T-helper 2 cell treated with Interferon-gamma antibody and Interleukin-4, amounts not matched to agents 5 μg/mL and 100 μg/mL, for 36 hours (primary cell): ENCODE results near the gene BIRC7.

Experiments
- DNase-seq: peaks from one replicate; pipeline ENCODE4 v3.0.0; 2021; ENCODE audit warnings: low spot score
- H3K27ac Mint-ChIP-seq: one replicate; pipeline ENCODE4 v1.8.0; 2021; ENCODE audit warnings: mild to moderate bottlenecking, mixed read lengths
- H3K27me3 Mint-ChIP-seq: one replicate; pipeline ENCODE4 v1.8.0; 2021; ENCODE audit warnings: low read depth, mixed read lengths
- H3K36me3 Mint-ChIP-seq: one replicate; pipeline ENCODE4 v1.8.0; 2021; ENCODE audit warnings: low read depth, mixed read lengths
- H3K4me1 Mint-ChIP-seq: one replicate; pipeline ENCODE4 v1.8.0; 2021; ENCODE audit warnings: low read depth, mixed read lengths
- H3K4me3 Mint-ChIP-seq: one replicate; pipeline ENCODE4 v1.8.0; 2022; ENCODE audit warnings: mild to moderate bottlenecking, moderate library complexity, mixed read lengths
- H3K9me3 Mint-ChIP-seq: one replicate; pipeline ENCODE4 v1.8.0; 2021; ENCODE audit warnings: mixed read lengths

Gene BIRC7

DNA sequence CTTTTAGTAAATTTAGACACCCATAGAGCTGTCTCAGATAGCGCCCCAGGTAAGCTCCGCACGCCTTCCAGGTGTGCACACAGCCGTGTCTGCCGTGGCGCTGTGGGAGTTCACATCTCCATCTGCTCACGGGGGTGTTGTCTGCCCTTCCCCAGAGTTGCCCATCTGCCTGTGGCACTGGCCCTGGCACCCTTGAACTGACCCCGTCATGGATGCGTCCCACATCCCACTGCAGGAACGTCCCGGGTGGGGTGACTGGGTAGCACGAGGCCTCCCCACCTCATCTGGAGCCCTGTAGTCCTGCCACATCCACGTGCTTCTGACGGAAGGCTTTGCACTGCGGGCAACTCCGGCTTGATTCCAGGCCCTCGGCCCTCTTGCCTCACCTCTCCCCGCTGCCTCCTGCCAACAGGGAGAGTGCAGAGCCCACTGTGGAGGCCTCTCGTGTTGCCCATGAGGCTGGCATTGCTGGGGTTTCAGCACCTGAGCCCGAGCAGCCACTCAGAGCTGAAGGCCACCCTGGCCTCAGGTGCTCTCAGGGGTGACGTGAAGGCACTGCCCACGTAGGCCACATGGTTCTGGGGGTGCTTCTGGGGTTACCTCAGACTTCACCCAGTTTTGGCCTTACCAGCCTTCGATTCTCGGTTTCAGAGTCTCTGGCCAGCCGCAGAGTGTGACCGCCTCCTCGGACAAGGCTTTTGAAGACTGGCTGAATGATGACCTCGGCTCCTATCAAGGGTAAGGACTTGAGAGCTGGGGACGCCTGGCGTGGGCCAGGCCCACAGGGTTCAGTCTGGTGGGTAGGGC lies 42.0 kb downstream of the BIRC7 start:
- H3K9me3 Mint-ChIP-seq, result no peaks in the 10 kb centered on the region
- H3K4me1 Mint-ChIP-seq, result peaks cover 15% of the 10 kb centered on the region
- no peak overlapping the region for H3K4me3 Mint-ChIP-seq
- no peak overlapping the region for H3K27ac Mint-ChIP-seq
- H3K27me3 Mint-ChIP-seq, result no peaks in the 10 kb centered on the region
- peaks cover 22% of the 10 kb centered on the region for H3K36me3 Mint-ChIP-seq
- DNase-seq, result no peak

DNA sequence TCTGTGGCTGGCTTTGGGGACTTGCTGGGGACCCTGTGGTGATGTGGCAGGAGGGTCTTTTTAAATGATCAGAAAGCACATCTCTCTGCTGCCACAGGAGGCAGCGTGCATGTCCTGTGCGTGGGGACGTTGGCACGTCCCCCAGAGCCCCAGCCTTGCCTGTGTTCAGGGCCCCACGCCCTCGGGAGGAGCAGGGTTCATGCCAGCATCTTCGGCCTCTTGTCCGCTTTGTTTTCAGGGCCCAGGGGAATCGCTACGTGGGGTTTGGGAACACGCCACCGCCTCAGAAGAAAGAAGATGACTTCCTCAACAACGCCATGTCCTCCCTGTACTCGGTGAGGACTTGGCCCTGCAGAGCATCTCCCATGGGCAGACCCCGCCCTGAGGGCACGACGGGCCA lies 43.0 kb downstream of the BIRC7 start:
- Mint-ChIP-seq H3K27me3 (no peaks in the 10 kb centered on the region), H3K36me3 (peaks cover 20% of the 10 kb centered on the region), H3K4me1 (peaks cover 12% of the 10 kb centered on the region), H3K4me3 (no peak overlapping the region), H3K27ac (no peak overlapping the region), H3K9me3 (no peaks in the 10 kb centered on the region)
- no peak for DNase-seq

DNA sequence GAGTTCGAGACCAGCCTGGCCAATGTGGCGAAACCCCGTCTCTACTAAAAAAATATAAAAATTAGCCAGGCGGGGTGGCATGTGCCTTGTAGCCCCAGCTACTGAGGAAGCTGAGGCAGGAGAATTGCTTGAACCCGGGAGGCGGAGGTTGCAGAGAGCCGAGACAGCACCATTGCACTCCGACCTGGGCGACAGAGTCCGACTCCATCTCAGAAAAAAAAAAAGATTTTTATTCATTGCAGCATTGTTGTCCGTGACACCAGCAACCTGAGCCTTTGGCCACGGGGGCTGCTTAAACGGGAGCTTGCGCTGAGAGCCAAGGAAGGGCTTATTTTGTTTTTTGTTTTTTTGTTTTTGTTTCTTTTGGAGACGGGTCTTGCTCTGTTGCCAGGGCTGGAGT lies 44.2 kb downstream of the BIRC7 start:
- Mint-ChIP-seq H3K4me3 (no peak overlapping the region), H3K4me1 (peaks cover 3% of the 10 kb centered on the region), H3K9me3 (no peaks in the 10 kb centered on the region), H3K27me3 (no peaks in the 10 kb centered on the region), H3K36me3 (peaks cover 18% of the 10 kb centered on the region), H3K27ac (no peak overlapping the region)
- DNase-seq, result no peak

DNA sequence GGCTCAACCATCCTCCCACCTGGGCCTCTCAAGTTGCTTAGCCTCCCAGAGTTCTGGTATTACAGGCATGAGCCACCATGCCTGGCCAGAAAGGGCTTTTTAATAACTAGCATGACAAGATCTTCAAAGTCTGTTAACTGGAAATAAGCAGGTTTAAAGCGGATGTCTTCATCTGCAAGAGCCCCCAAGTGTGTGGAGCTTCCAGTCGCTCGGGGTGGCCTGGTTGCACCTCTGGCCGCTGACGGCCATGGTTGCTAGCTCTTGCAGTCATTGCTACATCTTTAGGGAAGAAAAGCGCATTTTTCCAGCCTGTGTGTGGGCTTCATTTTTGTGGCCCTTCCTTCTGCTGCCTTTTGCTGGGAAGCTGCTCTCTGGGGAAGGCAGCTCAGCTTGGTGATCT lies 44.7 kb downstream of the BIRC7 start:
- Mint-ChIP-seq H3K27me3 (no peaks in the 10 kb centered on the region), H3K4me3 (no peak overlapping the region), H3K9me3 (no peaks in the 10 kb centered on the region), H3K36me3 (peaks cover 18% of the 10 kb centered on the region), H3K4me1 (peaks cover under 1% of the 10 kb centered on the region), H3K27ac (no peak overlapping the region)
- DNase-seq, result no peak

DNA sequence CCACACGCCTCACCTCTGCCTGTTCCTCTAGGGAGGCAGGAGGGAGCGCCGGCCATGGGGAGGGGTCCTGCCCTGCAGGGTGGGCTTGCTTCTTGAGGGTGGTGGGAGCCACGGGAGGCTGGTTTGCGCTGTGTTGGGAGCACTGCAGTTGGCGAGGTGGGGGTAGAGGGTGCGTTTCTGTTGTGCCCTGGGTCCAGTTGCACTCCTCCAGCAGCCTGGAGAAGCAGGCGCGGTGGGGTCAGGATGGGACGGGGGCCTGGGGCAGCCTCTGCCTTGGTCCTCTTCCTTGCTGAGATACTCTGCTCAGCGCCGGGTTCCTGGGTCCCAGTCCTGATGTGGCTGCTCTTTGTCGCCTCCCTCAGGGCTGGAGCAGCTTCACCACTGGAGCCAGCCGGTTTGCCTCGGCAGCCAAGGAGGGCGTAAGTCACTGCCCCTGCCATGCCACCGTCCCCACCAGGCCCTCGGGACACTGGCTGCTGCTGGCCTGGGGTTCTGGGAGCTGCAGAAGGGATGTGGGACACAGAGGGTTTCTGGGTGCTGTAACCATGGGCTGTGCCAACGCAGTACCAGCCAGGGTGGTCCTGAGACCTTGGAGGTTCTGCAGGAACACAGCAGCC lies 45.3 kb downstream of the BIRC7 start:
- H3K9me3 Mint-ChIP-seq, result no peaks in the 10 kb centered on the region
- H3K4me1 Mint-ChIP-seq, result no peaks in the 10 kb centered on the region
- H3K4me3 Mint-ChIP-seq, result no peak overlapping the region
- no peak overlapping the region for H3K27ac Mint-ChIP-seq
- H3K27me3 Mint-ChIP-seq, result no peaks in the 10 kb centered on the region
- no peak for DNase-seq
- peaks cover 21% of the 10 kb centered on the region for H3K36me3 Mint-ChIP-seq

DNA sequence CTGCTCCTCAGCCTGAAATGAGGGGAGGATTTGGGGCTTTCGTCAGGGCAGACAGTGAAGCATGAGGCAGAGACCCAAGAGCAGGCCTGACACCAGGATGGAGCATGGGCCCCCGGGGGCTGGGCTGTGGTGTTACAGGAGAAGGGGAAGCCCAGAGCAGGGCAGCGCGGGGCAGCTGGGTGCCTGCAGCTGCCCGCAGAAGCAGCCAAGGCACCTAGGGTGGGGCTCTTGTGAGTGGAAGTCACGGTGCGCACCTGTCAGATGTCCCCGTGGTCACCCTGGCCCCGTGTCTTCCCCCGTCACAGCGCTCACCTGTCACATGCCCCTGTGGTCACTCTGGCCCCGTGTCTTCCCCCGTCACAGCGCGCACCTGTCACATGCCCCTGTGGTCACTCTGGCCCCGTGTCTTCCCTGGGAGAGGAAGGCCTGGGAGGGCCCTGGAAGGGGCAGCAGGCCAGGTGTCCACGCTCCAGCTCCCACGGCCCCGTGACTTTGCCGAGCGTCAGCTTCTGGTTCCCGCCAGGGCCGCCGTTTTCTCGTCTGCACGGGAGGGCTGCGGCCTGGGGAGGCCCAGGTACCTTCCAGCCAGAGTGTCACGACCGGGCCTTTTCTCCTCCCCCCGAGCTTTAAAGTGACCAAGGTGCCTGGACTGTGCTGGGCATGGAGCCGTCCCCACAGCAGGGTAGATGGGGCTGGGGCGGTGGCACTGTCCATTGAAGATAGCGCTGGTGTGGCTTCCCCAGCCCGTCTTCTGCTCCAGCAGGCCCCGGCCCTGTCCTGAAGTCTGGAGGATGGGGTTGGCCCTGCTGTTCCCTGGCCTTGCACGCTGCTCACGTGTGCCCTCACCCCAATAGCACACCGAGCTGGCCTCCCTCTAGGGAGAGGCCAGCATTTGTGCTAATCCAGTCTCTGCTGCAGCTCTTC lies 46.3 kb downstream of the BIRC7 start:
- H3K27me3 Mint-ChIP-seq, result no peaks in the 10 kb centered on the region
- no peak overlapping the region for H3K4me3 Mint-ChIP-seq
- H3K27ac Mint-ChIP-seq, result no peak overlapping the region
- H3K4me1 Mint-ChIP-seq, result no peaks in the 10 kb centered on the region
- H3K9me3 Mint-ChIP-seq, result no peaks in the 10 kb centered on the region
- DNase-seq, result no peak
- H3K36me3 Mint-ChIP-seq, result peaks cover 15% of the 10 kb centered on the region

DNA sequence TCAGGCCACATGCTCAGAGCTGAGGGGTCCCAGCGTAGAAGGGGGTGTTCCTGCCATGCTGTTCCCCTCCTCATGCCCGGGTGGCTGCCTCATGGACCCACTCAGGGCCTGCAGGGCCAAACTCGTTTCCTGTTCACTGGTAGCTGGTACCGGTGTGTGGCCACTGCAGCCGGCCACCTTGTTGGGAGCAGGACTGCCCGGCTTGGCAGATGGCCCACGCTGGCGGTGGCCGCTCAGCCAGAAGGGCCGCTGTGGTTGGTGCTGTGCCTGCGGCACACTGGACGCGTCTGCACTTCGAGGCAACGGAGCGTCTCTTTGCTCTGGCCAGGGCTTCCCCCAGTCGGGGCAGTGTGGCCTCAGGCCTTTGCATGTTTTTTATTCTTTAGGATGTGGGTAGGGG lies 47.2 kb downstream of the BIRC7 start:
- H3K27me3 Mint-ChIP-seq, result no peaks in the 10 kb centered on the region
- no peaks in the 10 kb centered on the region for H3K4me1 Mint-ChIP-seq
- H3K4me3 Mint-ChIP-seq, result no peak overlapping the region
- no peak for DNase-seq
- no peaks in the 10 kb centered on the region for H3K9me3 Mint-ChIP-seq
- no peak overlapping the region for H3K27ac Mint-ChIP-seq
- H3K36me3 Mint-ChIP-seq, result peaks cover 16% of the 10 kb centered on the region

DNA sequence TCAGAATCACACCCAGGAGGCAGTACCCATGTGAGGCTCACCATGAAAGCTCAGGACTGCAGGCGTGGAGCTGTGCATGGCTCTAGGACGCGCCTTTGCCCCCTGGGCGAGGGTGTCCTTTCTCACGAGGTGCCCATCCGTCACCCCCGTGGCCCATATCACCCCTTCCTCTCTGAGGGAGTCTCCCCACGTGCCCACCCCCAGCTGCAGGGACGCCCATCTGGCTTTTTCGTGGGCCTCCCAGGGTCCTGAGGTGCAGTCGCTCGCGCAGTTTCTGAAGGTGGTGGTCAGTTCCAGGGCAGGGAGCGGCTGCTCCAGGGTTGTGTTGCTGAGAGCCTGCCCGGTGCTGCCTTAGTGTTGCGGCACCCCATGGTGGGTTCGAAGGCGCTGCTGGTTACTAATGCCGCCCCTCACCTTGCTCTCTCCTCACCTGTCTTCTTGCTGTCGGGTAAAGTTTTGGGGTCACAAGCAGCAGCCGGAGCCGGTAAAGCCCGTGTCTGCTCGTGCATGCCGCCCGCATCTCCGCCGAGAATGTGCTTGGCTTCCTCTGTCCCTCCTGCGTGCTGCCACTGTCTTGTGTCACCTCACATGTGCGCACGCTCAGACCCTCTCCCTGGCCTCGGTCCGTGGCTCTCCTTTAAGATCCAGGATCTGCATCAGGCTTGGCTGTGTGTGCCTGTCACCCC lies 47.8 kb downstream of the BIRC7 start:
- no peaks in the 10 kb centered on the region for H3K27me3 Mint-ChIP-seq
- peaks cover 15% of the 10 kb centered on the region for H3K36me3 Mint-ChIP-seq
- H3K4me1 Mint-ChIP-seq, result no peaks in the 10 kb centered on the region
- no peak for DNase-seq
- H3K27ac Mint-ChIP-seq, result no peak overlapping the region
- peak overlapping the region; percentile 49 for H3K4me3 Mint-ChIP-seq
- no peaks in the 10 kb centered on the region for H3K9me3 Mint-ChIP-seq

DNA sequence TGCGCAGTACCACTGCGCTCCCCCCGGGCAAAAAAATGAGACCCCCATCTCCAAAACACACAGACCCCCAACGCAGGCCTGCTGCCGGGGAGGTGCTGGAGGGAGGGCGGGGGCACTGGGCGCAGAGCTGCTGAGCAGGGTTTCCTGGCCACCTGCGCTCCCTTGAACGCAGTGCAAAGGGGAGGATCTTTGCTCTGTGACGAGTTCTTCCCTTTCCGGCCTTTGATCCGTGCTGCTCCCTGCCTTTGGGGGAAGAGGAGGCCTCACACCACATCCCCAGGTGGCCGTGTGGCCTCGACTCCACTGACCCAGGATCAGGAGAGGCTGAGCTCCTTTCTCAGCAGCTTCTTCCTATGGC lies 48.4 kb downstream of the BIRC7 start:
- H3K27ac Mint-ChIP-seq, result no peak overlapping the region
- H3K4me3 Mint-ChIP-seq, result peak overlapping the region; percentile 49

DNA sequence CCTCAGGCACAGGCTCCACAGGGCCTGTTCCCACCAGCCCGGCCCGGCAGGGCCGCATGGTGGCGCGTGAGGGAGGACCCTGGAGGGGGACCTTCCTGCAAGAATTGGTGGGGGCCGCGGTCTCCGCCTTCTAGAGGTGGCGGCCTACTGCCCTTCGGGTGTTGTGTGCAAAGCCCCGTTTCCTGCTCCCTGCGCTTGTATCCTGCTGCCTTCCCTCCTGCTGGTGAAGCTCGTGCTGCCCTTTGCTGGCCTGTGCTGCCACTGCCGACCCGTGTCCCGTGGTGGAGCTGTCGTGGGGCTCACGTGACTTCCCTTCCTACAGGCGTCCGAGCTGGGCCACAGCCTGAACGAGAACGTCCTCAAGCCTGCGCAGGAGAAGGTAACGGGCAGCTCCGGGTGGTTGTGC lies 48.8 kb downstream of the BIRC7 start:
- no peaks in the 10 kb centered on the region for H3K4me1 Mint-ChIP-seq
- H3K27ac Mint-ChIP-seq, result no peak overlapping the region
- DNase-seq, result no peak
- no peaks in the 10 kb centered on the region for H3K9me3 Mint-ChIP-seq
- peak overlapping the region; percentile 69 for H3K4me3 Mint-ChIP-seq
- peaks cover 15% of the 10 kb centered on the region for H3K36me3 Mint-ChIP-seq
- no peaks in the 10 kb centered on the region for H3K27me3 Mint-ChIP-seq

More for the DNA sequence above, 48.4 kb downstream of the BIRC7 start:
- Mint-ChIP-seq H3K9me3 (no peaks in the 10 kb centered on the region), H3K36me3 (peaks cover 19% of the 10 kb centered on the region), H3K27me3 (no peaks in the 10 kb centered on the region), H3K4me1 (no peaks in the 10 kb centered on the region)
- no peak for DNase-seq

DNA sequence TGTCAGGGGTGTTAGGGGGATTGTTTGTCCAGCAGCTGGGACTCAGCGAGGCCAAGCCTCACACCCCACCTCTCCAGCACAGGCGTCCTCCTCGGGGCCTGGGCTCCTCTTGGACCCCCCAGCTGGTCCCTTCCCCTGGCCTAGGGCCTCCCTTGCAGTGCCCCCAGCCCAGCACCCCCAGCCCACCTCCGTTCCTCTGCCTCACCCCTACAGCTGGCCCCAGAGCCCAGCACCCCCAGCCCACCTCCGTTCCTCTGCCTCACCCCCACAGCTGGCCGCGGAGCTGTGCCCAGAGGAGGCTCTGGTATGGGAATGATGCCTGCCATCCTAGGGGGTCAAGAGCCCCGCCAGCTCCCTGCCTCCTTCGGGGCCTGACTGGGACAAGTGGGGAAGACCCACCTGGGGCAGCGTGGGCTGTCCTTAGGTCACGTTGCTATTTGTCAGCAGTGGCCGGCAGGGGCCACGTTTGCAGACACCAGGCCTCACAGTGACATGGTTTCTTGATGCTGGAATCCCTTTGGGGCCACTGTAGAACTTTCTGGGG lies 49.3 kb downstream of the BIRC7 start:
- Mint-ChIP-seq H3K36me3 (peaks cover 14% of the 10 kb centered on the region), H3K4me3 (peak overlapping the region; percentile 69), H3K4me1 (no peaks in the 10 kb centered on the region), H3K9me3 (no peaks in the 10 kb centered on the region), H3K27me3 (no peaks in the 10 kb centered on the region), H3K27ac (no peak overlapping the region)
- no peak for DNase-seq

DNA sequence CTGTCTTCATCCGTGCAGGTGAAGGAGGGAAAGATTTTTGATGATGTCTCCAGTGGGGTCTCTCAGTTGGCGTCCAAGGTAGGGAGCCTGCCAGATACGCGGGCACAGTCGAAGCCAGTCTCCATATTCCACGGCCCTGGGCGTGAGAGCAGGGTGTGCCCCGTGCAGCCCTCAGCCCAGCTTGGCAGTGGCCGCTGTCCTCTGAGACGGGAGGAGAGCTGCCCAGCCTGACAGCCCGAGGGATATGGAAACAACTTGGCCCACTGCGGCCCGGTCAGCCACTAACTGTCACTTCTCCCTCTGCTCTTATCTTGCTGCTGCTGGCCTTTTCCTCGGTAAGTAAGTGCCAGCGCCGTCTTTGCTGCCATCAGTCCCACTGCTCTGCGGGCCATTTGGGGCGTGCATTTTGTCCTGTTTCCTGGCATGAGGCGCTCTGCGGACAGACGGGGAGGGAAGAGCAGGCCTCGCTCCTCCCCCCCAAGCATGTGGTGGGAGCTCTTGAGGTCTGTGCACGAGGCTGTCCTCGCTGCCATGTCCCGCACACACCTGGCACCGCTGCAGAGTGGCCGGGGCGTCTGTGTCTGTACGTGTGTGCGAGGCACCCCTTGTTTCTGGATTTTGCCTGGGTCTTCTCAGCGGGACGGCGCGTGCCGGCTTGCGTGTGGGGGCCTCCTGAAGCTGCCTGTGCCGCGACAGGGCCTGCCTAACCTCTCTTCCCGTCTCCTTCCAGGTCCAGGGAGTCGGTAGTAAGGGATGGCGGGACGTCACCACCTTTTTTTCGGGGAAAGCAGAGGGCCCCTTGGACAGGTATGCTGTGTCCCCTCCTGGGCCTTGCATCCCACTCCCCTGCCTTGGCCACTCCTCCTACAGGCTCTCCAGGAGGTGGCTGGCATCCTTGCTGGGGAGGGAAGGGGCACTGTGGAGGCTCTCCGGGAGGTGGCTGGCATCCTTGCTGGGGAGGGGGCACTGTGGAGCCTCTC lies 50.2 kb downstream of the BIRC7 start:
- DNase-seq, result no peak
- Mint-ChIP-seq H3K36me3 (peaks cover 9% of the 10 kb centered on the region), H3K27ac (no peak overlapping the region), H3K27me3 (no peaks in the 10 kb centered on the region), H3K9me3 (no peaks in the 10 kb centered on the region), H3K4me1 (no peaks in the 10 kb centered on the region), H3K4me3 (no peak overlapping the region)
